HG03045 (cell line): ENCODE results near the gene SCOC.
"Not testable (repeated sequence)": the region's sequence is repeated elsewhere in the genome, so short reads cannot be mapped to it uniquely, and the experiment has no call there.

Experiments used
- ATAC-seq: cut with Tn5 transposase; IDR thresholded peaks from one replicate; pipeline ENCODE4 v1.9.1; 2021; ENCODE audit warnings: mild to moderate bottlenecking, moderate library complexity; ENCODE audit not compliant: unreplicated experiment

SCOC gene

DNA sequence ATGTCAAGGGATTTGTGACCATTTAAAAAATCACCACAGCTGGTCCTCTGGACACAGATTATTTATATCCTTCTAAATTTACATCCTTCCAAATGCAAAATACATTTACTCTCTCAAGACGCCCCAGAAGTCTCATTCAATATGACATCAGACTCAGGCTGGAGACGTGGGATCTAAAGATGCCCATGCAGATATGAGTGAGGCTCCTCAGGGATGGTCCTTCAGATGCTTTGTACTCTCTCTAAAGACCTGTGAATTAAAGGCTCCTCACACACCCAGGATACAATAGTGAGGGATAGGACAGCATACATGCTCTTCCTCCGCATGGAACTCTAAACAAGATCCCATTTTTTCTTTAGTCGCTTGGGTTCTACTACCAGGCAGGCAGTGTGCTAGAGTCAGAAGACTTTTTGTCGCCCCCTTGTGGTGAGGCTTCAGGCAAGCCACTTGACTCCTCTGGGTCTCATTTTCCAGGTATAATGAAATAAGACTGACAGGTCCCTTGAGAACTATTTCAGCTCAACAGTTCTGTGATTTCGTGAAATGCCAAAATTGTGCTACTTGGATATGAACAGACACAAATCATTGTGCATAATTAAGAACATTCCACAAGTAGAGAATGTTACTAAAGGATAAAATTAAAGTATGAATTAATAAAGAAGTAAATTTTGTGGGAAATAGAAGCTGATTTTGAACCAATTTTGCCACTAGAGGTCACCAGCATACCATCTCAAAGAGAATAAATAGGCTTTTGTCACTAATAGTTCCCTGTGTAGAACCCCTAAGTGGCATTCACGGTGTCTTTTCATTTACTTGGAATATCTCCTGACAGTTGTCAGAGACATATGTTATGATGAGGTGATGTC lies 13.7 kb upstream of the SCOC start:
- ATAC-seq = peak; percentile 92

DNA sequence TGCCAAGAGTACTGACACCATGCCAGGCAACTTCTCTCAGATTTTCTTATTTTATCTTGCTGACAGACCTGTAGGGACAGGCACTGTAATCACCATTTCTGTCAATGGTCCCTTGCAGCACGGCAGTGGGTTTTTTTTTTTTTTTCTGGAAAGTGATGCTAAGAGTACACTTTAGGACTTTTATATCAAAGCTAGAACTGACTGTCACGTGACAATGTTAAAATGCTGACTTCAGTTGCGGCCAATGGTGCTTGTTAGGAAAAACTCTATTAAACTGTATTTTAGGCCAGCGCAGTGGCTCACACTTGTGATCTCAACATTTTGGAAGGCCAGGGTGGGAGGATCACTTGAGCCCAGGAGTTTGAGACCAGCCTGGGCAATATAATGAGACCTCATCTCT lies 12.3 kb upstream of the SCOC start:
- no peak for ATAC-seq

DNA sequence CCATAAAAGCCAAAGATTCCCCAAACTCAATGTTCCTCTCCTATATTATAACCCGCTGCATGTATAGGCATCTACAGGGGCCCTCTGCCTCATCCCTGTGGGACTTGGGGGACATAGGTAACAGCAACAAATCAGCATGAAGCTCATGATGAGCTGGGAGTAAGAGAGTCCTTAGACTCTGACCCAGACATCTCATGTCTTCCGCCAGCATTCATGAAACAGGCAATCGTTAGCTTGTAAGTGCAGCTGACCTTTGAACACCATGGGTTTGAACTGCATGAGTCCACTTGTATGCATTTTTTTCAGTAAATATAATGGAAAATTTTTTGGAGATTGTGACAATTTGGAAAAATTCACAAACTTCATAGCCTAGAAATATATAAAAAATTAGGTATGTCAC lies 10.4 kb upstream of the SCOC start:
- ATAC-seq = no peak

DNA sequence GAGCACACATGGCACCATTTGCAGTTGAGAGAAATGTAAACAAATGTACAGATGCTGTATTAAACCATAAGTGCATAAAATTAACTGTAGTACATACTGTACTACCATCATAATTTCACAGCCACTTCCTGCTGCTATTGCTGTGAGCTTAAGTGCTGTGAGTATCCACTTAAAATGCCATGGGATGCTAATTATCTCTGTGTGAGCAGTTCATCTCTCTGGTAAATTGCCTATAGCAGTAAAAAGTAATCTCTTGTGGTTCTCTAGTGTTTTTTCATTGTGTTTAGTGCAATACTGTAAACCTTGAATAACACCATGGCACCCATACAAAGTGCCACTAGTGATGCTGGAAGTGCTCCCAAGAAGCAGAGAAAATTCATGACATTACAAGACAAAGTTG lies 9.9 kb upstream of the SCOC start:
- no peak for ATAC-seq

DNA sequence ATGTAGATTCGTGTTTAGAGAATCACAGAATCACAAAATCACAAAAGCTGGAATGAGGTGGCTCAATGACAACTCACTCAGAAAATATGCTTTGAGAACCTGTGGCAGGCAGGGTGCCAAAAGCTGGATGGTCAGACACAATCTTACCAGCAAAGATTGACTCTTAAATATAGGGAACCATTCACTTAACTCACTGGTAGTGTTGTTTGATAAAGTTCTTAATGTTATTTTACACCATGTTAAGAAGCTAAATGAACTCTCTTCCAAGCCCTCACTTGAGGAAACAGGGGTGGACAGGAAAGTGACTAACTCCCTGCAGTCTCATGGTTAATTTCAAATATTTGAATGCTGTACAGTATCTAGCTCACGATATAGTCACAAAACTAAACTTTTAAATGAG lies 5.7 kb upstream of the SCOC start:
- ATAC-seq = no peak

DNA sequence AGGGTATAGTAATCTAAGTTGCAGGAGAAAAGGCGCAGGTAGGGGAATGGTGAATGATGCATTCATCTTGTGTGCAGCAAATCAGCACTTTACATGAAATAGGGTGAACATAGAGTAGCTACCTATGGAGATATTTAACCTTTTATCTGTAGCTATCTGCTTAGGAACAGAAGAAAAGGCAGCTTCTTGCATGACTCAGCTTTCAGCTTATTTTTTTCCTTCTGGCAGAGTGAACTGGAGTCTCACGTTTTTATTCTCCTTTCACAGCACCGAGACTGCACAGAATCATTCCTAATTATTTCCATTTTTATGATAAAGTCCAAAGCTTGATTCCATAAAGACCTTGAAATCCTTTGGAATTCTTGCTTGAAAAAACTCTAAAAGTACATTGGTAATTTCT lies 4.8 kb upstream of the SCOC start:
- ATAC-seq = no peak

DNA sequence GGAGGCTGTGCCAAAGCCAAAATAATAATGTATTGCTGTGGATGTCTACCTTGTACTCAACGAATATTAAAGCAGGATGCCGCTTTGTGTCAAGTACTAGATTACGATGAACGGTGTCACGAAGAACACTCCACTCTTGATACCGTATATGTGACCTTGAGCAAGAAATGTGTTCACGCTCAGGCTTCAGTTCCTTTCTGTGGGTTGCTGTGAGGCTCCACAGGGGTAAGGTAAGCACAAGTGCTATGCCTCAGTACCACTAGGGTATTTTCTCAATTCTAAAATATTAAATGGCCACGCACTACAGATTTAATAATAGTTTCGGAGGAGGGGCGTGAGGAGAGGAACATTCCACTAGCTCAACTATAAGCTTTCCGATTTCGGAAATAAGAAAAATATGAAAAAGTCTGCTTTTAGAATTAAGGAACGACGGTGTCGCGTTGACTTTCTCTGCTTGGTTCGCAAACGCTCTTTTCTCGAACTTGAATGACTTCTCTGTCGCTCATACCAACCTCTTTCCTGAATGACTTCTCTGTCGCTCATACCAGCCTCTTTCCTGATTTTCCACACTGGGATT lies 607 bp upstream of the SCOC start:
- ATAC-seq = peak; percentile 50

DNA sequence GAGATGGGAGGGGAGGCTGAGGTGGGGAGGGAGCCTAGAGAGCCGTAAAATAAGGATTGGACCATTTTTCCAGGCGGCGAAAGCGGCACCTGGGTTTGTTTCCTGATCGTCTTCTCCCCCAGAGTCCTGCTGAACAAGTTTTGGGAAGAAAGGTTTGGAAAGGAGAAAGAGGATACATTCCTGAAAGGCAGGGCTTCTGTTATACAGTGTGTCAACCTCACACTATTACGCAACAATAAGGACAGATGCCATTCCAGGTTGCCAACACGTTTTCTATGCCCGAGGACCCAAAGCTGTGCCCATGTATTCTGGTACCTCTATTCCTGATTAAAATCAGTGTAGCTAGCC lies 658 bp downstream of the SCOC start:
- no peak for ATAC-seq

DNA sequence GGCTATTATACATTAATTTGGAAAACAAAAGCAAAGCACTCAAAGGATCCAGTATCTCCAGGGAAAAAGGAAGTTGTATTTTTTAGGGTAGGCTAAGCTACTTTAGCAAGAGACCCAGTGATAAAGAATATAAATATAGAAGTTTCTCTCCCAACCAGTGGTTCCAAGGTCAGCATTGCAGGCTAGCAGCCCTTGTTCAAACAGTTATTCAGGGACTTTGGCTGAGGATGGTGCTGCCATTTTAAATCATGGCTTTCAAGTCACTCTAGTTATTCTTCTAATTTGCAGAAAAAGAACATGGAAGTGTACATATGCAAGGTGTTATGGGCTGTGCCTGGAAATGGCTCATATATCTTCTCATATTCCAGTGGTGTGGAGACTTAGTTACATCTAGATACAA lies 9.3 kb downstream of the SCOC start:
- ATAC-seq = no peak

DNA sequence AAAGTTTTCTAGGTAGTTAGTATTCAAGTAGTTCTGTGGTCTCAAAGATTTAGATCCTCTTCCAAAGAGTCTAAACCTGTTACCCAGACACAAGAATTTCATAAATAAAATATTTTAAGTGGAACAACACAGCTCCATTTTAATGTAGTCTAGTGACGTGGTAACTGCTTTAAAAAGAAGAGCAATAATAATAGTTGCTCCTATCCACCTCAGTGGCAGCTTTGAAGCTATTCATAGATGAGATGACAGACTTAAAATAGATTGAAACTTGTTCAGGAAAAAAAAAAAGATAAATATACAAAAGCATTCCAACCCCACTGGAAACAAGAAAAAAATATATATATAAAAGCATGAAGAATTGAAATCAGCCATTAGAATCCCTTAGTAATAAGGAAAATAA lies 14.6 kb downstream of the SCOC start:
- ATAC-seq = no peak

DNA sequence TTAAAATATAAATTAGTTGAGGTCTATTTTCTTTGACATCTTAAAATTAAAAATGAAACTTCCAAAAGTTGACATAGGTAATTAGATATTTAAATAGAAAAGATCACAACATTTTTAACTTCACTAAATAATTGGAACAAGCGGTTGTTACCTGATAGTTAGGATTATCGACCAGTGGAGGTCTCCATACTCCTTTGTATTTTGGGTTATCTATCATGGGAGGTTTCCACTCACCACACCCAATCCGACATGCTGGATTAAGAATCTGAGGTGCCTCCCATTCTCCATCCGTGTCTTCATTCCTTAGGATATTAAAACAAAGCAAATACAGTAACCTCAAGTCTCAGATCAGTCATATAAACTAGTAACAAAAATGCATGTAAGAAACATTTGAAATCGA lies 22.2 kb downstream of the SCOC start:
- ATAC-seq = no peak

DNA sequence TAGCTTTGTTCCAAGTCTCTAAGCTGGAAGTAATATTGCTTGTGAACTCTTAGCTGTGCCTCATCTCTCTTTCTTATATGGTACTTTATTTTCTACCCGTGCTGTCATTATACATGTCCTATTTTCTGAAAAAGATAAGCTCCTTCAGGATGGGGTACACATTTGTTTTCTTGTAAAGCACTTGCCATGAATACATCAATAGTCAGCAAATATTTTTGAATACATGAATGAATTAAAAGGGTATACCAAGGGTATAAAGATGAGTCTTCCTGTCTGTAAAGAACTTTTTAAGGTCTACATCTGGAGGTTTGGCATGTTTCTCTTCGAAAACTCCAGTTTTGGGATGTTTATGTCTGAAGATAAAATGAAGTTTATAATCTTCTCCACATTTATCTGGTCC lies 26.7 kb downstream of the SCOC start:
- ATAC-seq = no peak

DNA sequence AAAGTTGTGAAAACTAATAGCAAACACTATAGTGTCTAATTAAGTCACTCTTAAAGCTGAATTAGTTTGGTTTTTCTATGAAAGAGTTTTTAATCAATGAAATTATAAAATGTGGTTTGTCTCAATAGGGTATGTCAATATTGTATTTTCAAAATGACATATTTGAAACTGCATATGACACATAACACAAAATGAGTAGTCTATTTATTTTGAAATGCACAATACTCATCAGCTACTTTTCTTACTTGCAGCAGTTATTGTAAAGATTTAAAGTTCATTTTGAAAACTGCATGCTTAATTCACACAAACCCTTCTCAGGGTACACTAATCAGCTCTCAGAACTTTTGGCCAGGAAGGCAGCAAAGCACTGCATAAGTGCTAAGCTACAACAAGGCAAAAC lies 32.8 kb downstream of the SCOC start:
- no peak for ATAC-seq

DNA sequence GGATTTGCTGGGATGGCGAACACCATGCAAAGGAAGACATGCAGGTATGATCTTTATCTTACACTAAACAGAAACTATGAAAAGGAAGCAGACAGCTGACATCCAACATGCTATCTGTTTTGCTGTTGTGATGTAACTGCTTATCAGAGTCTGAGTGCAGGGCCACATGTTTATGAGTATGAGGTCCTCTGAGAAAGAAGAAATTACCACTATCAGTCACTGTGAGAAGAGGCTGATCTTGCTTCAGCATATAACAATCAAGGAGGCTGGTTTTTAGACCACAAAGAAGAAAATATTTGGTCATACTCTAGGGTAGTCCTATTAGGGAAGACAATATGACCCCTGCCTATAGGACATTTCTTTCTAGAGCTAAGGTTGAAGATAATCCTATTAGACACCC lies 35.5 kb downstream of the SCOC start:
- ATAC-seq = no peak

DNA sequence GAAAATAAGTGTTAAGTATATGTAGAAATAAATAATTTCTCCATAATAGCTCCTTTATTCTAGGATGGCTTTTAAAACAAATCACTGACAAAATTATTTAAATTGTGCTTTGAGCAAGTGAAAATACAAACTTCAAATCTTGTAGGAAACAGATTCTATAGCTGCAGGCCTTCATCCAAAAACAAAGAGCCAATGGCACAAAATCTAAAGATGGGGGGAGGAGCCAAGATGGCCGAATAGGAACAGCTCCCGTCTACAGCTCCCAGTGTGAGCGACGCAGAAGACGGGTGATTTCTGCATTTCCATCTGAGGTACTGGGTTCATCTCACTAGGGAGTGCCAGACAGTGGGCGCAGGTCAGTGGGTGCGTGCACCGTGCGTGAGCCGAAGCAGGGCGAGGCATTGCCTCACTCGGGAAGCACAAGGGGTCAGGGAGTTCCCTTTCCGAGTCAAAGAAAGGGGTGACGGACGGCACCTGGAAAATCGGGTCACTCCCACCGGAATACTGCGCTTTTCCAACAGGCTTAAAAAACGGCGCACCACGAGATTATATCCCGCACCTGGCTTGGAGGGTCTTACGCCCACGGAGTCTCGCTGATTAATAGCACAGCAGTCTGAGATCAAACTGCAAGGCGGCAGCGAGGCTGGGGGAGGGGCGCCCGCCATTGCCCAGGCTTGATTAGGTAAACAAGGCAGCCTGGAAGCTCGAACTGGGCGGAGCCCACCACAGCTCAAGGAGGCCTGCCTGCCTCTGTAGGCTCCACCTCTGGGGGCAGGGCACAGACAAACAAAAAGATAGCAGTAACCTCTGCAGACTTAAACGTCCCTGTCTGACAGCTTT lies 39.9 kb downstream of the SCOC start:
- ATAC-seq = not testable (repeated sequence)

DNA sequence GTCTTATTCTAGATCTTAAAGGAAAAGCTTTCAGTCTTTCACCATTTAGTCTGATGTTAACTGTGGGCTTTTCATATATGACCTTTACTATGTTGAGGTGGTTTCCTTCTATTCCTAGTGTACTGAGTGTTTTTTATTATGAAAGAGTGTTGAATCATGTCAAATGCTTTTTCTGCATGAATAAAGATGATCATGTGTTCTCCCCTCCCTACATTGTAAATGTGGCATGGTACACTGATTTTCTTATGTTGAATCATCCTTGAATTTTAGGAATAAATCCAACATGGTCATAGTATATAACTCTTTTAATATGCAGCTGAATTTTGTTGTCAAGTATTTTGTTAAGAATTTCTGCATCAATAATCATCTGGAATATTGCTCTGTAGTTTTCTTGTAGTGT lies 49.7 kb downstream of the SCOC start:
- ATAC-seq = no peak

DNA sequence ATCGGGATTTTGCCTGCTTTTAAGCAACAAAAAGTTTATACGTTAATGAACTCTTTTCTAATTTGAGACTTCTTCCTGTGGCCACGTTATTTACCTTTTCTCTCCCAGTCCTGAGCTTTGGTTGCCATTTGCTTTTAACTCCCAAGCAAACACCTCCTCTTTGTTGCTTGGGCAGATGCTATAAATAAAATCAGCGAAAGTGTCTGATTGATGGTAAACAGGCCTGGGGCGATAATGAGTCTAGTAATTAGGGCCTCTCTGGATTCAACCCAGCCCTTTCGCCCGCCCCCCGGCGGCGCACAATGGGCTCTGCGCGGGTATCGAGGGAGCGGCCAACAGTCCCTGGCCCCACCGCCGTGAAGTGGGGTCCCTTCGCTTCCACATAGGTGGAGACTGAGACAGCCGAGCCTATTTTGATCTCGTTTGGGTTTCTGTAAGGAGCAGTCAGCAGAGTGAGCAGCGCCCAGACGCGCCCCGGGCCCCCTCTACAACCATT lies 53.2 kb downstream of the SCOC start:
- peak; percentile 20 for ATAC-seq

DNA sequence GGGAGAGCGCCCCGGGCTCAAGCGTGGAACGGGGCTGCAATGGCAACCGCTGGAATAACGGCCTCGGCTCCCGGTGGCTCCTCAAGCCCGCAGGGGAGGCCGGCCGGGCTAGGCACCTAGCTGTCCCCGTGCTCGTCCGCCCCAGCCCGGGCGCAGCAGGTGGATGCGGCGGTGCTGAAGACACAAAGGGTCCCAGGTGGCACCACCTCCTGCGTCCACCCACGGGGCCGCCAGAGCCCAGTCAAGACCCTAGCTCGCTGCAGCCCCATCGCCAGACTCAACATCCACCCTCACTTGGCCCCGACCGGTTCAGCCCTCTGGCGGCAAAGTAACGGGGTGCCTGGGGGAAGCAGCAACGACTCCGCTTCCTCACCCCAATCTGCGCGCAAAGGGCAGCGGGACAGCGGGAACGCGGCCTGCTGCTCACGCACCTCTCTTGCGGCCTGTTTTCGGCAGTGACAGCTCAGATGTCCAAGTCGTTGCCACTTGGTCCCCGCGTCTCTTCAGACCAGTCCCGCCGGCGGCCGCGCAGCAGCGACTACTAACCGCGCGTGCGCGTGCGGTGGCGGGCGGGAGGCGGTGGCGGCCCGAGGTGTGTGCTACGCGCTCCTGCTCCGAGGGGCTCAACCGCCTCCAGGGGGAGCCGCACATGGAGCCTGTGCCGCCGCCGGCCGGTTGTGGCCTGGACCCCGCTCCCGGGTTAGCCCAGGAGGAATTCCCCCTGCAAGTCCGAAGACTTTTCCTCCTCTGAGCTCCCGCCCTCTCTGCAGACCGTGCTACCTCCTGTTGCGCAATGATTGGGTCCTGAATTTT lies 53.9 kb downstream of the SCOC start, which contains the start of gene CLGN:
Gene CLGN (minus strand): TSS at position 543 of the 813 bp plus-strand sequence. CDS start 14,570 bp downstream, outside the sequence.
- peak; percentile 83 for ATAC-seq

DNA sequence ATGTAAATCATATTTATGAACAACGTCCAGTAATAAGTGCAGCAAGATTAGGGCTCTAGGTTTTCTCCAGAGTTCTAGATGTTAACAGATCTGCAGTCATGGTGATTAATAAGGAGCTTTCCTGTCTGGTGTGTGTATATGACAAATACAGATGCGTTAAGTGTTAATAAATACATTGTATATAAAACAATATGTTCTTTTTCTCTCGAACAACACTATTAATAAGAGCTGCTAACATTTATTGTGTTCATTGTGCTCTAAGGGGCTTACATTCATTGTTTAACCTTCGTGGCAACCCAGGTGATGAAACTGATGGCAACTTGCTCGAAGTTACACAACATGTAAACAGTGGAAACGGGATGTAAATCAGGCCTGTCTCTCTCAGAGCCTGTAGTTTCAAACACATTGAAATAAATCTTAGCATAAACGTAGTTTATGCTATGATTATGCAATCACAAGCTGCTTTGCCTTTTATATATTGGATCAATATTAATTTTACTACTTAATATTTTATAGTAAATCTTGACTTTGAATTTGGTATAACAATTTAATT lies 54.5 kb downstream of the SCOC start:
- no peak for ATAC-seq
